ENCODE data around the gene TM9SF1.

TM9SF1 gene

DNA sequence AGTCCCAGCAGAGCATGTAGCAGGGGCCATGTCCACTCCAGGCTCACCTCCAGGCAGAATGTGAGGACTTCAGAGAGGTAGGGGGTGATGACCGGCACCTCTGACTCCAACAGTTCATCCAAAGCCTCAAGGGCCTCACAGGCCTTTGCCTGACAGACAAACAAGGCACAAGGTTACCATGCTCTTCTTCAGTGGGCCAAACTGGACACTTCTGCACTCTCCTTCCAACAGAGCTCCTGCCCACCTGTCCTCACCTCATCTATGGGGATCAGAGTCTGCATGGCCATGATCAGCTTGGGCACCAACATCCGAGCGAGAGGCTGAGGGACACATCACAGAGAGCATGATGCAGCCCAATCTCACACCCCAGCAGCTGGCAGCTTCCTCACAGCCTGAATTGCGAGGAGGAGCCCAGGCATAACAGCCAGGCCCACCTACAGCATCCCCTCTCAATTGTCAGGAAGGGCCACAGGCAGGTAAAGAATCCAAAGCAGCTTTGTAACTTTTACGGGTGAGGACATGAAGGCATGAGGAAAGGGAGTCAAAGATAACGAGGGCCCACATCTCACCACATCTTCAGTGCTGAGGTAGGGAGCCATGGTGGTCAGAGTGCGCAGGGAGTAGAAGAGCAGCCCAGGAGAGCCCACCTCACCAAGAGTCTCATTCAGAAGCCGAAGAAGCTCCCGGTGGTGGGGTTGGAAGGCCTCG, 8.3 kb downstream of the TM9SF1 start:
- in situ Hi-C loops (cut with HindIII; ENCODE audit: low pct_ligation_motif_present, low sequenced_read_pairs) = no loop called here
- no peak for DNase-seq
- no peaks in the 10 kb centered on the region for H3K27me3 ChIP-seq (replicated peaks)
- H3K27ac ChIP-seq = no peak overlapping the region
- peaks cover 51% of the 10 kb centered on the region for H3K36me3 ChIP-seq (replicated peaks)
- no peak overlapping the region for H3K4me3 ChIP-seq (ENCODE audit: low read depth, low read length)
- TF ChIP-seq, protein P1, sequence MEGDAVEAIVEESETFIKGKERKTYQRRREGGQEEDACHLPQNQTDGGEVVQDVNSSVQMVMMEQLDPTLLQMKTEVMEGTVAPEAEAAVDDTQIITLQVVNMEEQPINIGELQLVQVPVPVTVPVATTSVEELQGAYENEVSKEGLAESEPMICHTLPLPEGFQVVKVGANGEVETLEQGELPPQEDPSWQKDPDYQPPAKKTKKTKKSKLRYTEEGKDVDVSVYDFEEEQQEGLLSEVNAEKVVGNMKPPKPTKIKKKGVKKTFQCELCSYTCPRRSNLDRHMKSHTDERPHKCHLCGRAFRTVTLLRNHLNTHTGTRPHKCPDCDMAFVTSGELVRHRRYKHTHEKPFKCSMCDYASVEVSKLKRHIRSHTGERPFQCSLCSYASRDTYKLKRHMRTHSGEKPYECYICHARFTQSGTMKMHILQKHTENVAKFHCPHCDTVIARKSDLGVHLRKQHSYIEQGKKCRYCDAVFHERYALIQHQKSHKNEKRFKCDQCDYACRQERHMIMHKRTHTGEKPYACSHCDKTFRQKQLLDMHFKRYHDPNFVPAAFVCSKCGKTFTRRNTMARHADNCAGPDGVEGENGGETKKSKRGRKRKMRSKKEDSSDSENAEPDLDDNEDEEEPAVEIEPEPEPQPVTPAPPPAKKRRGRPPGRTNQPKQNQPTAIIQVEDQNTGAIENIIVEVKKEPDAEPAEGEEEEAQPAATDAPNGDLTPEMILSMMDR (IDR thresholded peaks at IDR 0.05; ENCODE audit: low read depth, low read length, missing control alignments) = no peak

DNA sequence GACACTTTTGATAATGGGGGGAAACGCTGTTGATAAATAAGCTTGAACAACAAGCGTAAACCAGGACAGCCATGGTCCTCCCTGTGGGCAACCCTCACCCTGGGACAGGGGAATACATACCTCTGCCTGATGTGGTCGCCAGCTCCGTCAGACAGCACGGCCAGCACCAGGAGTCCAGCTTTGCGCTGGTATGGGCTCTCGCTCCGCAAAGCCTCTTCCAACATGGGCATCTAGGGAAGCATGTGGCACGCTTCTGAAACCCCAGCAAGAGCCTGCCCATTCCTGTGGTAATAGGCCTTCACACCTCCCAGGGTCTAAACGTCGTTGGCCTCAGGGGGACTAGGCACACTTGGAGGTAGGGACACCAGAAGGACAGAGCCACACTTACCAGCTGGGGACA, 9.5 kb downstream of the TM9SF1 start:
- in situ Hi-C loops (cut with HindIII; ENCODE audit: low pct_ligation_motif_present, low sequenced_read_pairs) = no loop called here
- TF ChIP-seq, protein P1 (IDR thresholded peaks at IDR 0.05; ENCODE audit: low read depth, low read length, missing control alignments) = no peak
- no peaks in the 10 kb centered on the region for H3K27me3 ChIP-seq (replicated peaks)
- no peak overlapping the region for H3K27ac ChIP-seq
- no peak for DNase-seq
- peaks cover 60% of the 10 kb centered on the region for H3K36me3 ChIP-seq (replicated peaks)
- no peak overlapping the region for H3K4me3 ChIP-seq (ENCODE audit: low read depth, low read length)

DNA sequence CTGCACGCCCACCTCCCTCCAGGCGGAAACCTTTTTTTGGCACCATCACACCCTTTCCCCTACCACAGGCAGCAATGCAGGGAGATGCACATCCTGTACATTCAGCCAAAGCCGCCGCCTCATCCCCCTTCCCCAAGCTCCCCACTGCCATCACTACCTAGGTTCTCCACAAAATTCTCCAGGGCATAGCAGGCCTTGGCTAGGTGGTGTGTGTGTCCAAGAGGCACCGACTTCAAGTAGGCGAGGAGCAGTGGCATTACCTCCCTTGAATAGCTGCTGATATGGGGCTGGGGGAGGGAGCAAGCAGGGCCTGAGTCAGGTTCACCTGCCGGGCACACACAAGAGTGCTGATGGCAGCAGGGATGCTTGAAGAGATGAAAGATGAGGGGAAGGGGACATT, 10.2 kb downstream of the TM9SF1 start:
- no peak for DNase-seq
- H3K27ac ChIP-seq = no peak overlapping the region
- no peaks in the 10 kb centered on the region for H3K27me3 ChIP-seq (replicated peaks)
- no peak overlapping the region for H3K4me3 ChIP-seq (ENCODE audit: low read depth, low read length)
- TF ChIP-seq, protein P1 (IDR thresholded peaks at IDR 0.05; ENCODE audit: low read depth, low read length, missing control alignments) = no peak
- in situ Hi-C loops (cut with HindIII; ENCODE audit: low pct_ligation_motif_present, low sequenced_read_pairs) = no loop called here
- H3K36me3 ChIP-seq (replicated peaks) = peaks cover 62% of the 10 kb centered on the region

DNA sequence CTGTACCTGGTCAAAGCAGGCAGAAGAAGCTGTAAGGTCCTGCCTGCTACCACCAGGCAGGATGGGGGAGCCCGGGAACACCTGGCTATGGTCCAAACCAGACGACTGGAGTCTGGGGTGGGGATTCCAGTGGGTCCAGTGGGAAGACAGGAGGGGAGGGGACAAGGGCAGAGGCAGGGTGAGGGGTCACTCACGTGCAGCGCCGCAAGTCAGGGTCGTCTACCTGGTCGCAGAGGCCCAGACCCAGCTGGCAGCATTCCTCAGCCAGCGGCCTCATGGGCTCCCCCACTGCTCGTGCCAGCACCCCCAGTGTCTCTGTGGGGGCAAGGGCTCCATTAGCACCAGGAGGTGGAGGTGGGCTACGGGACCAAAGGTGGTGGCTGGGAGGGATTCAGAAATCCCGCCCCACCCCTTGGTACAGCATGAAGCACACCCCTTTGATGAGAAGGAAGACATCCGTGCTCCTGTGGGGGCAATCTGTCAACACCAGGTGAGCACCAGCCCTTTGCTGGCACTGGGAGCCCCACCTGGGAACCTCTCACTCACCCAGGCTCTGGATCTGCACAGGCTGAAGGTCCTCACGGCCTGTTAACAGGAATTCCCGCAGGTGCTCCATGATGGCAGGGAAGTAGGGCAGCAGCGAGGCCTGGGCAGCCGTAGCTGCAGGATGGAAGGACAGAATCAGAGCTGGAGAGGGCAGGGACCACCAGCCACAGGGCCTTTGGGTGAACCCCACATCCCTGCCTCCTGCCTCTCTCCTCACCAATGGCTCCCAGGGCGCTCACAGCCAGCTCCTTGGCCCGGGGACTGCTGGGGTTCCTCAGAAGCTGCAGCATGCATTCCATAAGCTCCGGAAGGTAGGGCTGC, 10.9 kb downstream of the TM9SF1 start:
- TF ChIP-seq, protein P1 (IDR thresholded peaks at IDR 0.05; ENCODE audit: low read depth, low read length, missing control alignments) = no peak
- no peak for DNase-seq
- in situ Hi-C loops (cut with HindIII; ENCODE audit: low pct_ligation_motif_present, low sequenced_read_pairs) = no loop called here
- peaks cover 69% of the 10 kb centered on the region for H3K36me3 ChIP-seq (replicated peaks)
- no peak overlapping the region for H3K27ac ChIP-seq
- no peaks in the 10 kb centered on the region for H3K27me3 ChIP-seq (replicated peaks)
- H3K4me3 ChIP-seq (ENCODE audit: low read depth, low read length) = no peak overlapping the region

DNA sequence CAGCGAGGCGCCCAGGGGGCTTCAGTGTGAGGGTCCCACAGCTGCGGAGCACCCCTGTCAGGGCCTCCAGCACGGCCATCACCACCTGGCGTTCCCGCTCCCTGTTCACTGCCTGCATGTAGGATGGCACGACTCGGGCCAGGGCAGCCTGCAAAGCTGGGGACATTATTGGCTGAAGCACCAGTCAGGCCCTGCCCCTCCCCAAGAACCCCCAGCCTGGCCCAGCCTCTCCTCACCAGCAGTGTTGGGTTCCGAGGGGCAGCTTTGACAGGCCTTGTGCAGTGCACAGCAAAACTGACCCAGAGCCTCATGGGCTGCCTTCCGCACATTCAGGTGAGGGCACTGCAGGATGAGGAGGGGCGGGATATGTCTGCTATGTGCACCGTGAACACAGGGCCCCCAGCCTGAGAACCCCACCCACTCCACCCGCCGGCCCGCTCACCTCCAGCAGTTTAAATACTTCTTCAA, 12.2 kb downstream of the TM9SF1 start:
- TF ChIP-seq, protein P1 (IDR thresholded peaks at IDR 0.05; ENCODE audit: low read depth, low read length, missing control alignments) = no peak
- Histone ChIP-seq H3K27me3 (replicated peaks) (no peaks in the 10 kb centered on the region), H3K36me3 (replicated peaks) (peaks cover 80% of the 10 kb centered on the region), H3K27ac (no peak overlapping the region), H3K4me3 (ENCODE audit: low read depth, low read length) (no peak overlapping the region)
- in situ Hi-C loops (cut with HindIII; ENCODE audit: low pct_ligation_motif_present, low sequenced_read_pairs) = no loop called here
- no peak for DNase-seq

Data from brain microvascular endothelial cell (primary cell).